Colonic mucosa (tissue), 4 donors: ENCODE results near the gene HRH4. TPM values are rescaled to one million over a fixed set of nuclear protein-coding genes. Genes with fewer than 3 reads are reported as not detected.

ENCODE experiments used
- DNase-seq: peaks from one replicate; pipeline ENCODE4 v3.0.0-alpha.2; 2020
- H3K27ac ChIP-seq: fragments of 200-600 bp; one replicate; pipeline ENCODE4 v1.8.0; 2021
- H3K27me3 ChIP-seq: fragments of 200-600 bp; one replicate; pipeline ENCODE4 v1.8.0; 2021
- H3K36me3 ChIP-seq: fragments of 200-600 bp; one replicate; pipeline ENCODE4 v1.8.0; 2021
- H3K4me1 ChIP-seq: fragments of 200-600 bp; one replicate; pipeline ENCODE4 v1.8.0; 2021; ENCODE audit warnings: mild to moderate bottlenecking
- H3K4me3 ChIP-seq: fragments of 200-600 bp; one replicate; pipeline ENCODE4 v1.8.0; 2021
- H3K9ac ChIP-seq, 2 donors: one replicate each; pipeline ENCODE4 v1.7.0; 2013; ENCODE audit warnings: control low read depth in 2 of 2, low read depth in 2 of 2, low read length in 2 of 2
- H3K9me3 ChIP-seq: fragments of 200-600 bp; one replicate; pipeline ENCODE4 v1.8.0; 2021
- CTCF ChIP-seq: fragments of 200-600 bp; IDR thresholded peaks from one replicate; pipeline ENCODE4 v1.8.0; 2022; ENCODE audit warnings: antibody characterized with exemption, mild to moderate bottlenecking
- intact Hi-C: fragments of 100-400 bp; cut with DNase I; formaldehyde crosslinking; loops from one replicate; pipeline ENCODE4 v1.14.1; 2022
- total RNA-seq, 2 donors: library from RNA; stranded (reverse); fragmentation: NEBNext Ultra II Directional in 1 of 2; extraction: Animal tissue kit (Norgen Biotek cat#: 25700) in 1 of 2; gene quantifications; one replicate each; pipeline ENCODE4 v1.2.1, GENCODE V29; 2021
- donor health status: healthy.
- donor health status: DM: no; HTN: no; CAD: no.
- donor health status: DM: no; HTN: no; CAD: no.

HRH4 gene
- total RNA-seq, 2 donors from 2014 or later: 0.11 TPM; not detected in 1

GRCh38 chr18:24472591-24472990 lies 12.2 kb downstream of the HRH4 start:
- no peak for DNase-seq
- intact Hi-C loops: no loop called here
- TF ChIP-seq CTCF: no peak

GRCh38 chr18:24474406-24474805 lies 14.0 kb downstream of the HRH4 start:
- Histone ChIP-seq H3K4me3 (no peak overlapping the region), H3K4me1 (no peaks in the 10 kb centered on the region), H3K9ac (no peak overlapping the region), H3K27me3 (no peaks in the 10 kb centered on the region), H3K27ac (no peak overlapping the region), H3K36me3 (no peaks in the 10 kb centered on the region), H3K9me3 (no peaks in the 10 kb centered on the region)
- intact Hi-C loops: no loop called here
- TF ChIP-seq CTCF: no peak
- DNase-seq: no peak

More at GRCh38 chr18:24472591-24472990, 12.2 kb downstream of the HRH4 start:
- Histone ChIP-seq H3K36me3 (no peaks in the 10 kb centered on the region), H3K4me3 (no peak overlapping the region), H3K27ac (no peak overlapping the region), H3K9ac (no peak overlapping the region), H3K4me1 (no peaks in the 10 kb centered on the region), H3K9me3 (no peaks in the 10 kb centered on the region), H3K27me3 (no peaks in the 10 kb centered on the region)

- intact Hi-C loops: no loop called here
- no peak overlapping the region for H3K9ac ChIP-seq
- no peaks in the 10 kb centered on the region for H3K27me3 ChIP-seq
- H3K27ac ChIP-seq: no peak overlapping the region
- H3K4me1 ChIP-seq: no peaks in the 10 kb centered on the region
- no peak for TF ChIP-seq CTCF
- no peaks in the 10 kb centered on the region for H3K9me3 ChIP-seq
- no peak for DNase-seq
- no peaks in the 10 kb centered on the region for H3K36me3 ChIP-seq
- no peak overlapping the region for H3K4me3 ChIP-seq
Measured at GRCh38 chr18:24475926-24476589, 15.6 kb downstream of the HRH4 start.

GRCh38 chr18:24479371-24479770 lies 18.9 kb downstream of the HRH4 start:
- Histone ChIP-seq H3K27ac (no peak overlapping the region), H3K4me3 (no peak overlapping the region), H3K4me1 (no peaks in the 10 kb centered on the region), H3K36me3 (no peaks in the 10 kb centered on the region), H3K9ac (no peak overlapping the region), H3K27me3 (no peaks in the 10 kb centered on the region), H3K9me3 (no peaks in the 10 kb centered on the region)
- intact Hi-C loops: no loop called here
- DNase-seq: no peak
- no peak for TF ChIP-seq CTCF

GRCh38 chr18:24482821-24483220 lies 22.4 kb downstream of the HRH4 start:
- H3K9ac ChIP-seq: no peak overlapping the region
- no peaks in the 10 kb centered on the region for H3K36me3 ChIP-seq
- H3K4me1 ChIP-seq: no peaks in the 10 kb centered on the region
- no peaks in the 10 kb centered on the region for H3K9me3 ChIP-seq
- intact Hi-C loops: no loop called here
- H3K27me3 ChIP-seq: no peaks in the 10 kb centered on the region
- no peak overlapping the region for H3K4me3 ChIP-seq
- H3K27ac ChIP-seq: no peak overlapping the region
- TF ChIP-seq CTCF: no peak
- no peak for DNase-seq
